HEK293T (cell line): ENCODE data around the gene TIGD6.
"Not testable (repeated sequence)": the region's sequence is repeated elsewhere in the genome, so short reads cannot be mapped to it uniquely, and the experiment has no call there.

Experiments
- CTCF ChIA-PET: fragments of 350-600 bp; formaldehyde crosslinking; extraction: SDS; loops from one replicate; lab custom pipeline; 2021; ENCODE audit warnings: antibody characterized with exemption, inconsistent platforms; lab: Yijun Ruan, JAX
- POLR2A ChIA-PET: fragments of 350-600 bp; formaldehyde crosslinking; extraction: SDS; loops from one replicate; lab custom pipeline; 2020; ENCODE audit warnings: antibody characterized with exemption, inconsistent platforms; lab: Yijun Ruan, JAX
- DNase-seq: peaks from one replicate; pipeline ENCODE4 v3.0.0; 2012; ENCODE audit warnings: mixed read lengths; ENCODE audit errors: extremely low spot score
- ARNT ChIP-seq: fragments of 450-650 bp; IDR thresholded peaks from 2 replicates; pipeline ENCODE4 v1.6.1; 2017; ENCODE audit warnings: mild to moderate bottlenecking
- CTBP1 ChIP-seq: fragments of 450-650 bp; IDR thresholded peaks from 2 replicates; pipeline ENCODE4 v1.6.1; 2016; ENCODE audit warnings: borderline replicate concordance
- ELF4 ChIP-seq: fragments of 450-650 bp; IDR thresholded peaks from 2 replicates; pipeline ENCODE4 v1.6.1; 2017; ENCODE audit warnings: antibody characterized with exemption
- FOXA1 ChIP-seq: fragments of 450-650 bp; IDR thresholded peaks from 2 replicates; pipeline ENCODE4 v1.6.1; 2016; ENCODE audit warnings: mild to moderate bottlenecking
- FOXK2 ChIP-seq: fragments of 450-650 bp; IDR thresholded peaks from 2 replicates; pipeline ENCODE4 v1.6.1; 2016; ENCODE audit warnings: mild to moderate bottlenecking
- HDGF ChIP-seq: fragments of 450-650 bp; IDR thresholded peaks from 2 replicates; pipeline ENCODE4 v1.6.1; 2017; ENCODE audit warnings: antibody characterized with exemption, borderline replicate concordance
- L3MBTL2 ChIP-seq: fragments of 450-650 bp; conservative IDR thresholded peaks from 2 replicates; pipeline ENCODE4 v1.6.1; 2016; ENCODE audit warnings: mild to moderate bottlenecking
- LEF1 ChIP-seq: fragments of 450-650 bp; IDR thresholded peaks from 2 replicates; pipeline ENCODE4 v1.6.1; 2017; ENCODE audit warnings: mild to moderate bottlenecking, borderline replicate concordance
- NFRKB ChIP-seq: fragments of 450-650 bp; IDR thresholded peaks from 2 replicates; pipeline ENCODE4 v1.6.1; 2016; ENCODE audit warnings: mild to moderate bottlenecking, moderate library complexity
- PKNOX1 ChIP-seq: fragments of 450-650 bp; IDR thresholded peaks from 2 replicates; pipeline ENCODE4 v1.6.1; 2016
- SUZ12 ChIP-seq: fragments of 450-650 bp; IDR thresholded peaks from 2 replicates; pipeline ENCODE4 v1.6.1; 2016; ENCODE audit warnings: mild to moderate bottlenecking
- TARDBP ChIP-seq: fragments of 450-650 bp; IDR thresholded peaks from 2 replicates; pipeline ENCODE4 v1.6.1; 2016

TIGD6 gene

GRCh38 chr5:149944666-149945065, 55.8 kb downstream of the TIGD6 start, which contains the start of gene PDE6A:
Gene PDE6A (minus strand): TSS chr5:149944793. CDS start chr5:149944673, 120 bp downstream.
- no peak for DNase-seq
- POLR2A ChIA-PET: no interaction called here
- TF ChIP-seq FOXK2: no peak
- TF ChIP-seq HDGF: no peak
- no peak for TF ChIP-seq LEF1
- TF ChIP-seq FOXA1: no peak
- TF ChIP-seq CTBP1: no peak
- no peak for TF ChIP-seq L3MBTL2
- TF ChIP-seq NFRKB: no peak
- no peak for TF ChIP-seq ELF4
- no peak for TF ChIP-seq SUZ12
- no peak for TF ChIP-seq PKNOX1
- no peak for TF ChIP-seq ARNT
- TF ChIP-seq TARDBP: no peak
- CTCF ChIA-PET: no interaction called here

GRCh38 chr5:149943177-149943949, 57.1 kb downstream of the TIGD6 start:
- CTCF ChIA-PET, POLR2A ChIA-PET, DNase-seq: not testable (repeated sequence)
